Endothelial cell of umbilical vein (primary cell): Measurements from ENCODE around the gene SLC35F3. TPM values are rescaled to one million over a fixed set of nuclear protein-coding genes. Genes with fewer than 3 reads are reported as not detected.

ENCODE experiments used
- BruUV-seq: library from RNA; stranded (reverse); fragments of 400-500 nt; replicated peaks from 2 replicates; lab custom pipeline; 2021; lab: Mats Ljungman, UMichigan
- CTCF ChIA-PET: fragments of 300-600, 350-600 bp; sonication (Branson Sonifier 250); formaldehyde crosslinking; loops from one replicate; lab custom pipeline; 2021; ENCODE audit warnings: antibody characterized with exemption, inconsistent platforms; lab: Charles Lee
- POLR2A ChIA-PET: fragments of 300-600, 350-600 bp; sonication (Branson Sonifier 250); formaldehyde crosslinking; loops from one replicate; lab custom pipeline; 2021; ENCODE audit warnings: antibody characterized with exemption, inconsistent platforms; lab: Charles Lee
- DNase-seq: peaks from one replicate; pipeline ENCODE4 v3.0.0-alpha.2; 2011; ENCODE audit warnings: low read depth, low spot score
- FAIRE-seq: peaks from 2 replicates; lab custom pipeline; 2011; peaks lifted over from hg19 to GRCh38; lab: Jason Lieb, UNC
- H2AFZ ChIP-seq: 2 replicates; pipeline ENCODE4 v1.6.0; 2012; ENCODE audit warnings: low read depth, low read length, control low read depth, inconsistent platforms
- H3K27ac ChIP-seq: 2 replicates; pipeline ENCODE4 v1.5.1; 2011; ENCODE audit warnings: low read depth, mild to moderate bottlenecking, control low read depth, low read length, moderate library complexity; ENCODE audit not compliant: insufficient read depth
- H3K27me3 ChIP-seq, 2 experiments: 2 replicates each; pipeline versions ENCODE4 v1.6.0 to v1.6.1; 2011; ENCODE audit warnings: low read length in 2 of 2, mixed read lengths in 1 of 2; ENCODE audit not compliant: control insufficient read depth in 2 of 2, insufficient read depth in 2 of 2
- H3K36me3 ChIP-seq, 2 experiments: 2 replicates in 1 of 2; 3 replicates in 1 of 2; pipeline ENCODE4 v1.5.1; 2011; ENCODE audit warnings: low read length in 2 of 2, mild to moderate bottlenecking in 1 of 2, moderate library complexity in 1 of 2; ENCODE audit not compliant: control insufficient read depth in 2 of 2, insufficient read depth in 2 of 2; ENCODE audit errors: extremely low read depth in 1 of 2
- H3K4me1 ChIP-seq: 3 replicates; pipeline ENCODE4 v1.5.1; 2011; ENCODE audit warnings: mild to moderate bottlenecking, low read length; ENCODE audit not compliant: control insufficient read depth, insufficient read depth; ENCODE audit errors: extremely low read depth
- H3K4me2 ChIP-seq: 2 replicates; pipeline ENCODE4 v1.6.1; 2011; ENCODE audit warnings: low read length, control low read depth, mixed read lengths; ENCODE audit not compliant: insufficient read depth
- H3K4me3 ChIP-seq, 3 experiments: fragments of 200-600 bp in 1 of 3; sonication (generic), shearing (Covaris generic) in 1 of 3; replicated peaks in 1 of 3; 2 replicates each; pipeline ENCODE4 v1.5.1; 2011 to 2016; ENCODE audit warnings: control low read depth in 3 of 3, low read length in 3 of 3, mild to moderate bottlenecking in 2 of 3, inconsistent platforms in 1 of 3, low read depth in 1 of 3, moderate library complexity in 1 of 3; ENCODE audit not compliant: insufficient read depth in 1 of 3
- H3K79me2 ChIP-seq: 2 replicates; pipeline ENCODE4 v1.6.0; 2012; ENCODE audit warnings: low read length, inconsistent platforms; ENCODE audit not compliant: control insufficient read depth, insufficient read depth
- H3K9ac ChIP-seq: replicated peaks from 2 replicates; pipeline ENCODE3; 2011; ENCODE audit warnings: low read length, control low read depth; ENCODE audit not compliant: insufficient read depth; ENCODE audit errors: extremely low read depth
- H3K9me1 ChIP-seq: replicated peaks from 3 replicates; pipeline ENCODE4 v1.6.0; 2011; ENCODE audit warnings: mild to moderate bottlenecking, low read length; ENCODE audit not compliant: control insufficient read depth, insufficient read depth; ENCODE audit errors: extremely low read depth
- H3K9me3 ChIP-seq: replicated peaks from 2 replicates; pipeline ENCODE4 v1.5.1; 2012; ENCODE audit warnings: low read length, inconsistent platforms; ENCODE audit not compliant: control insufficient read depth, insufficient read depth
- H4K20me1 ChIP-seq: replicated peaks from 2 replicates; pipeline ENCODE3; 2011; ENCODE audit warnings: mild to moderate bottlenecking, low read length; ENCODE audit not compliant: control insufficient read depth, insufficient read depth; ENCODE audit errors: extremely low read depth
- CTCF ChIP-seq, 2 donors: IDR thresholded peaks; 1 replicate in 1 of 2; 2 replicates in 1 of 2; pipeline ENCODE4 v1.5.1; 2011; ENCODE audit warnings: low read length in 2 of 2, mild to moderate bottlenecking in 2 of 2, moderate library complexity in 2 of 2, control low read depth in 1 of 2, inconsistent platforms in 1 of 2, low read depth in 1 of 2; ENCODE audit not compliant: insufficient read depth in 1 of 2; ENCODE audit errors: extremely low read depth in 1 of 2
- EZH2 ChIP-seq: IDR thresholded peaks from 2 replicates; pipeline ENCODE4 v1.6.1; 2012; ENCODE audit warnings: borderline replicate concordance, low read depth, mild to moderate bottlenecking, moderate library complexity, low read length, inconsistent platforms; ENCODE audit not compliant: severe bottlenecking
- FOS ChIP-seq: IDR thresholded peaks from 2 replicates; pipeline ENCODE4 v1.6.1; 2011; ENCODE audit warnings: mild to moderate bottlenecking, low read length, moderate library complexity, borderline replicate concordance; ENCODE audit not compliant: insufficient read depth
- GATA2 ChIP-seq: IDR thresholded peaks from 2 replicates; pipeline ENCODE4 v1.7.0; 2011; ENCODE audit warnings: low read depth, mild to moderate bottlenecking, moderate library complexity, mixed read lengths, low read length; ENCODE audit not compliant: insufficient read length, insufficient read depth
- JUN ChIP-seq: IDR thresholded peaks from 2 replicates; pipeline ENCODE4 v1.6.1; 2011; ENCODE audit warnings: borderline replicate concordance, low read depth; ENCODE audit not compliant: insufficient read length, insufficient read depth
- MAX ChIP-seq: IDR thresholded peaks from 2 replicates; pipeline ENCODE4 v1.6.1; 2011; ENCODE audit not compliant: insufficient read depth, insufficient read length
- MYC ChIP-seq: IDR thresholded peaks from one replicate; pipeline ENCODE4 v1.6.1; 2011; ENCODE audit warnings: mild to moderate bottlenecking, low read depth, low read length
- POLR2A ChIP-seq: IDR thresholded peaks from 2 replicates; pipeline ENCODE4 v1.6.1; 2012; ENCODE audit warnings: low read depth, mild to moderate bottlenecking, control low read depth, low read length
- POLR2AphosphoS5 ChIP-seq: IDR thresholded peaks from 2 replicates; pipeline ENCODE4 v1.6.1; 2012; ENCODE audit warnings: low read depth, mild to moderate bottlenecking, control low read depth, low read length, moderate library complexity; ENCODE audit not compliant: insufficient read depth
- dilution Hi-C: fragments of 300-500 bp; cut with MboI; formaldehyde crosslinking; loops from one replicate; pipeline ENCODE4 v1.15.0; 2019; ENCODE audit warnings: low sequenced_read_pairs; ENCODE audit not compliant: extremely low pct_ligation_motif_present
- intact Hi-C: fragments of 100-400 bp; cut with micrococcal nuclease; formaldehyde crosslinking; loops from one replicate; pipeline ENCODE4 v1.10.0; 2022
- polyA plus RNA-seq, 4 experiments: library from polyadenylated mRNA; depleted of rRNA in 3 of 4; stranded (reverse) in 3 of 4; unstranded in 1 of 4; fragments of >200 nt; gene quantifications; 2 replicates each; pipeline versions ENCODE4 v1.2.1 to v1.2.3, GENCODE V29; 2011 to 2012; ENCODE audit warnings: missing spikeins in 1 of 4
- total RNA-seq: library from RNA; stranded (reverse); gene quantifications from 2 replicates; pipeline ENCODE4 v1.2.3, GENCODE V29; 2021

Gene SLC35F3
- total and polyA plus RNA-seq, 2 donors (not counting 3 experiments of a cell fraction or from before 2014, with no cell fraction given) = not detected

GRCh38 chr1:233864578-233864977, 39.9 kb upstream of the SLC35F3 start:
- no peaks in the 10 kb centered on the region for H3K9me1 ChIP-seq
- H3K4me1 ChIP-seq = no peaks in the 10 kb centered on the region
- no peak for DNase-seq
- H3K27me3 ChIP-seq = no peaks in the 10 kb centered on the region
- no peaks in the 10 kb centered on the region for H3K36me3 ChIP-seq
- ChIA-PET POLR2A (no interaction called here), CTCF (no interaction called here)
- no peaks in the 10 kb centered on the region for H3K79me2 ChIP-seq
- dilution Hi-C loops = no loop called here
- intact Hi-C loops = no loop called here
- BruUV-seq = no TSS peak
- no peak overlapping the region for H3K27ac ChIP-seq
- peaks cover 6% of the 10 kb centered on the region for H3K9me3 ChIP-seq
- H4K20me1 ChIP-seq = no peaks in the 10 kb centered on the region
- FAIRE-seq = no peak
- no peak overlapping the region for H3K9ac ChIP-seq
- no peak overlapping the region for H3K4me2 ChIP-seq
- H3K4me3 ChIP-seq = no peak overlapping the region
- no peak overlapping the region for H2AFZ ChIP-seq
- no peak for TF ChIP-seq GATA2
- no peak for TF ChIP-seq MAX
- TF ChIP-seq CTCF (IDR thresholded peaks at IDR 0.05; ENCODE audit: extremely low read depth in 1 of 2, insufficient read depth in 1 of 2, low read depth in 1 of 2, low read length in 2 of 2) = no peak

GRCh38 chr1:233865216-233865615, 39.3 kb upstream of the SLC35F3 start:
- H3K9ac ChIP-seq = no peak overlapping the region
- intact Hi-C loops = no loop called here
- ChIA-PET POLR2A (no interaction called here), CTCF (no interaction called here)
- H3K4me3 ChIP-seq = no peak overlapping the region
- no peaks in the 10 kb centered on the region for H3K27me3 ChIP-seq
- no peaks in the 10 kb centered on the region for H4K20me1 ChIP-seq
- no peak overlapping the region for H3K27ac ChIP-seq
- FAIRE-seq = no peak
- TF ChIP-seq MAX (no peak), POLR2AphosphoS5 (no peak), FOS (no peak), GATA2 (no peak), POLR2A (no peak), CTCF (IDR thresholded peaks at IDR 0.05; ENCODE audit: extremely low read depth in 1 of 2, insufficient read depth in 1 of 2, low read depth in 1 of 2, low read length in 2 of 2) (no peak), MYC (no peak), JUN (no peak), EZH2 (no peak)
- no peak for DNase-seq
- H3K4me2 ChIP-seq = no peak overlapping the region
- no peaks in the 10 kb centered on the region for H3K79me2 ChIP-seq
- H3K9me3 ChIP-seq = peaks cover 8% of the 10 kb centered on the region
- no peaks in the 10 kb centered on the region for H3K4me1 ChIP-seq
- H3K9me1 ChIP-seq = no peaks in the 10 kb centered on the region
- no TSS peak for BruUV-seq
- H3K36me3 ChIP-seq = no peaks in the 10 kb centered on the region
- dilution Hi-C loops = no loop called here
- no peak overlapping the region for H2AFZ ChIP-seq
